ENCODE data around the gene TDRD9.

The TDRD9 gene

DNA sequence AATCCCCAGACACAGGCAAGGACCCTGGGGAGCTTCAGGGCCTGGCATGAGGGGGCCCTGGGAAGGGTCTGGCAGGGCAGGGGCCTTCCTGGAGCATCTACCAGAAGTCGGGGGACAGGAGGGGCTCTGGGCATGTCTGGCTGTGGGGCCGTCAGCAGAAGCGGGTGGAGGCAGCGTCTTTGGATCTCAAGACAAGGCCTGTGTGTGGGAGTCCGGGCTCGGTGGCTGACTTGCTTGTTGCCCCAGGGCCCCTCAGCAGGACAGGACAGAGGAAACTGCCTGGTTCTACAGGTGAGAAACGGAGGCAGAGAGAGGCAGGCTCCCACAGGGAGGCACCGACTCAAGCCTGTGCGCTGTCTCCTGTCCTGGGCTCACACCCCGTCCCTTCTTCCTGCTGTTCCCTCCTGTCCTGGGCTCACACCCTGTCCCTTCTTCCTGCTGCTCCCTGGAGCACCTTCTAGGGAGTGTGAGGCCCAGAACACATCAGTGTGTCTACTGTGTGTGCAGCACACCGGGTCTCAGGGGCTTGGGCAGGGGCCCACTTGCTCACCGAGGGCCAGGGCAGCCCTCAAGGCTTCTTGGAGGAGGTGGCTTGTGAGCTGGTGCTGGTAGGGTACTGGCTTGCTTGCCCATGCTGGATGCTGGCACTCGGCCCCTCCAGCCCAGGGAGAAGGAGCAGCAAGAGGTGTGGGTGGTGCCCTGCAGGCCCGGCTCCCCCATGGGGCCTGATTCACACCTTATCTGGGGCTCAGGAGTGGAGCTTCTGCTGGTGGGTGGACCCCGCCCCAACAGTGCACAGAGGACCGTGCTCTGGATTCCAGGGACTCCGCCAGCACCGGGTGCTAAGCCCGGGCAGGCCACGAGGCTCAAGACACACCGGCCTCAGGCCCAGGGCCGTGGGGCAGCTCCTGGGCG is 172.2 kb downstream of the TDRD9 start:
- Mint-ChIP-seq H3K27me3 (peaks cover 3% of the 10 kb centered on the region), H3K36me3 (no peaks in the 10 kb centered on the region), H3K9me3 (no peaks in the 10 kb centered on the region), H3K4me1 (no peaks in the 10 kb centered on the region), H3K4me3 (no peak overlapping the region), H3K27ac (no peak overlapping the region)
- DNase-seq (ENCODE audit: low spot score in 2 of 2): no peak
- ATAC-seq (ENCODE audit: low read depth): no peak

DNA sequence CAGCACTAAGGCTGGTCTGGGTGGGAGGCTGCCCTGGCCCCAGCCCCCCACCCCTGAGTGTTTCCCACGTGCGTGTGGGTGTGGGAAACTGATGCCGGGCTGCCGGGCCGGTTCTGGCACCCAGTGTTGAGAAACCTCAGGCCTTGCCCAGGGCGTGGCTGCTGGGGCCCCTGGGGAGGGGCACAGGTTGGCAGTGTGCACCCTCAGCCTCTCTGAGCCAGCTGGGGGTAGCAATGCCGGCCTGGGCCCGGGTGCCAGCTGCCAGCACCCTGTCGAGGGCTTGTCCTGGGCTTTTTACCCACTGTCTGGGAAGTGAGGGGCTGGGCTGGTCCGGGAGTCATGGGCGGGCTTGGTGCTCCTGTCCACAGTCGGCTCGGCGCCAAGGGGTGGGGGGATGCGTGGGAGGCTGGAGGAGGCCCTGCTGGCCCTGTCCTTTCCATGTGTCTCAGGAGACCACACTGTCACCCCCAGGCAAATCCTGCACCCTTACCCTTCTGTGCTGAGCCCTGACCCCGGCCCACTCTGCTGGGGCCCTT is 172.9 kb downstream of the TDRD9 start:
- no peaks in the 10 kb centered on the region for H3K27me3 Mint-ChIP-seq
- ATAC-seq (ENCODE audit: low read depth) (no peak), DNase-seq (ENCODE audit: low spot score in 2 of 2) (no peak)
- no peaks in the 10 kb centered on the region for H3K36me3 Mint-ChIP-seq
- H3K27ac Mint-ChIP-seq: no peak overlapping the region
- H3K4me1 Mint-ChIP-seq: no peaks in the 10 kb centered on the region
- H3K9me3 Mint-ChIP-seq: no peaks in the 10 kb centered on the region
- H3K4me3 Mint-ChIP-seq: no peak overlapping the region

DNA sequence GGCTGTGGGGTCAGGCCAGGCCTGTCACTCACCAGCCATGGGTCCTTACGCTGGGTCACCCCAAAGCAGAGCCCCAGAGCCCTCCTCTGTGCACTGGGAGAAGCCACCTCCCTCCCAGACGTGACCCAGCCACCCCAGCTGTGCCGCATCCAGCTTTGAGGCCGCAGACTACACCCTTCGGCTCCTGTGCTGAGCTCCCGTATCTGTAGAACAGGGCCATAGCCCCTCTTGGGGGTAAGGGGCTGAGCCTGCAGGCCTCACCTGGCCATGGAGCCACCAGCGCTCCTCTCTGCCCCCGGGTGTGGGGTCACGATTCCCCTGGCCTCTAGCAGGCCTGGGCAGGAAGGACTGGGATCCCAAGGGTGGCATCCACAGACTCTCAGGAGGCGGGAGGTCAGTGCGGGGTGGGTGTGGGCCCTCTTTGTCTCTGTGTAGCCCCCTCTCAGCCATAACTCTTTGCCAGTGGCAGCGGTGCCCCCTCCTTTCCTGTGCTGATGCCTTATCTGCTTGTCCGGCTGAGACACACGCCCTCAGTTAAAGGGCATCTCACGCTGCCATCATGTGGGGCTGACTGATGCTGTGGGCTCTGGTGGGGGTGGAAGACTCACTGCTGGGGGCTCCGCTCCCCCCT is 173.5 kb downstream of the TDRD9 start:
- ATAC-seq (ENCODE audit: low read depth) (no peak), DNase-seq (ENCODE audit: low spot score in 2 of 2) (no peak)
- Mint-ChIP-seq H3K4me1 (no peaks in the 10 kb centered on the region), H3K36me3 (no peaks in the 10 kb centered on the region), H3K4me3 (no peak overlapping the region), H3K9me3 (no peaks in the 10 kb centered on the region), H3K27me3 (no peaks in the 10 kb centered on the region), H3K27ac (no peak overlapping the region)

Data from memory B cell (primary cell).